Nephron (organoid): ENCODE data around the gene CAB39.

Experiments used
- H3K27ac Mint-ChIP-seq, 3 experiments: 2 replicates each; pipeline ENCODE4 v1.8.0; 2020; ENCODE audit warnings: mixed read lengths in 3 of 3, mild to moderate bottlenecking in 2 of 3, moderate library complexity in 1 of 3
- H3K27me3 Mint-ChIP-seq: 2 replicates; pipeline ENCODE4 v1.8.0; 2021; ENCODE audit warnings: low read depth, mild to moderate bottlenecking, moderate library complexity, mixed read lengths
- H3K36me3 Mint-ChIP-seq: 2 replicates; pipeline ENCODE4 v1.8.0; 2020; ENCODE audit warnings: low read depth, mixed read lengths
- H3K4me1 Mint-ChIP-seq: 2 replicates; pipeline ENCODE4 v1.8.0; 2020; ENCODE audit warnings: mixed read lengths
- H3K4me3 Mint-ChIP-seq, 3 experiments: 2 replicates each; pipeline ENCODE4 v1.8.0; 2020; ENCODE audit warnings: mild to moderate bottlenecking in 3 of 3, mixed read lengths in 3 of 3, moderate library complexity in 2 of 3
- H3K9me3 Mint-ChIP-seq: 2 replicates; pipeline ENCODE4 v1.8.0; 2020; ENCODE audit warnings: mixed read lengths
- CTCF ChIP-seq, 3 experiments: fragments of 200-600 bp; sonication (generic); IDR thresholded peaks; one replicate each; pipeline ENCODE4 v1.5.0; 2021; ENCODE audit warnings: antibody characterized with exemption in 3 of 3; ENCODE audit not compliant: unreplicated experiment in 3 of 3

CAB39 gene

DNA sequence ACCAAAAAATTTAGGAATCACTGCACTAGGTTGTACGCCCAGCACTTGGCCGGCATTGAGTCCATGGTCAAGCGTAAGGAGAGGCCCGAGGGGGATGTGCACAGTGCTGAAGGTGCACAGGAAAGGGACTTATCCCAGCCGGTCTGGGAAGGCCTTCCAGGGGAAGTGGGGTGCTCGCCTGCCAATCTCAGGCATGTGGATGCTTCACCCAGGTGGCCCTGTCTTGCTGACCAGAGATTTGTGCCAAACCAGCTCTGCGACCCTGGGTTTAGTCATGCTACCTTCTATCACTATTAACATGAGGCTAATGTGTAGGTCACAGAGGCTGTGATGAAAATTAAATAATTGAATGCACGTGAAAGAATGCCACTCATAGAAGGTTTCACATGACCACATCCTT lies 150.4 kb downstream of the CAB39 start:
- H3K27ac Mint-ChIP-seq, result peak overlapping the region in 2 of 3 experiments; percentile 20 to 45
- peaks cover 9% of the 10 kb centered on the region for H3K27me3 Mint-ChIP-seq
- H3K9me3 Mint-ChIP-seq, result peaks cover 2% of the 10 kb centered on the region
- peak overlapping the region; percentile 90 to 97 (median 91) for H3K4me3 Mint-ChIP-seq
- no peaks in the 10 kb centered on the region for H3K36me3 Mint-ChIP-seq
- TF ChIP-seq CTCF (IDR thresholded peaks at IDR 0.05; ENCODE audit: unreplicated experiment in 3 of 3), result no peak
- peaks cover 26% of the 10 kb centered on the region for H3K4me1 Mint-ChIP-seq

DNA sequence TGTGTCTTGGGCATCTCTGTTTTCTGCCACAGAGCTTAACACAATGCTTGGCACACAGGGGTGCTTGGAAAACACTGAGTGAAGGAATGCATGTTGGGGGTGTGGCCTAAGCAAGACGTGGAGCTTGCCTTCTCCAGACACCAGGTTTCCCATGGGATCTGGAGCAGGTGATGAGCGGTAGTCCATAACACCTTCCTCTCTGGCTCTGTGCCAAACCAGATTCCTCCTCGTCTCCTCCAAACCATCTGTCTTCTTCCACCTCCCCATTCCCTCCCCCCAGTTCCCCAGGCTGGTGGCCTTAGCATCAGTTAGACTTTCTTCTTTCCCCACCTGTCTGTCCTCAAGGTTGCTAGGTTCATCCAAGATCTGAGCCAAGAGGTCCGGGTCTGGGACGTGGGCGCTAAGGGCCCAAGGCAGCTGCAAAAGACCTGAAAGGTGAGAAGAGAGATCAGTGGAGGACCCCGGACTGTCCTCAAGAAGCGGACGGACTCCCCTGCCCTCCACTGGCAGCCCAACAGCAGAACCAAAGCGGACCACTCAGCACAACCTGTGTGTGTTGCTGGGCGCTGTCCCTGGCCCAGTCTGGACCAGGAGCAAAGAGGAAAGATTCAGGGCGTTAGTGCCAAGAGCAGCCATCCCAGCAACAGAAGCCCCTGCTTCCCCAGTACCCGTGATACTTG lies 150.9 kb downstream of the CAB39 start:
- H3K27ac Mint-ChIP-seq, result peak overlapping the region in 2 of 3 experiments; percentile 94 to 95
- H3K36me3 Mint-ChIP-seq, result no peaks in the 10 kb centered on the region
- TF ChIP-seq CTCF (IDR thresholded peaks at IDR 0.05; ENCODE audit: unreplicated experiment in 3 of 3), result no peak
- H3K4me1 Mint-ChIP-seq, result peaks cover 31% of the 10 kb centered on the region
- peaks cover 9% of the 10 kb centered on the region for H3K27me3 Mint-ChIP-seq
- peak overlapping the region; percentile 90 to 97 (median 91) for H3K4me3 Mint-ChIP-seq
- H3K9me3 Mint-ChIP-seq, result no peaks in the 10 kb centered on the region

- TF ChIP-seq CTCF (IDR thresholded peaks at IDR 0.05; ENCODE audit: unreplicated experiment in 3 of 3), result no peak
- peaks cover 36% of the 10 kb centered on the region for H3K4me1 Mint-ChIP-seq
- H3K27ac Mint-ChIP-seq, result peak overlapping the region; percentile 78 to 95 (median 94)
- H3K27me3 Mint-ChIP-seq, result peaks cover 9% of the 10 kb centered on the region
- H3K9me3 Mint-ChIP-seq, result no peaks in the 10 kb centered on the region
- H3K4me3 Mint-ChIP-seq, result peak overlapping the region; percentile 90 to 97 (median 91)
- no peaks in the 10 kb centered on the region for H3K36me3 Mint-ChIP-seq
These were observed 151.5 kb downstream of the CAB39 start for GRCh38 chr2:230864122-230864604.

DNA sequence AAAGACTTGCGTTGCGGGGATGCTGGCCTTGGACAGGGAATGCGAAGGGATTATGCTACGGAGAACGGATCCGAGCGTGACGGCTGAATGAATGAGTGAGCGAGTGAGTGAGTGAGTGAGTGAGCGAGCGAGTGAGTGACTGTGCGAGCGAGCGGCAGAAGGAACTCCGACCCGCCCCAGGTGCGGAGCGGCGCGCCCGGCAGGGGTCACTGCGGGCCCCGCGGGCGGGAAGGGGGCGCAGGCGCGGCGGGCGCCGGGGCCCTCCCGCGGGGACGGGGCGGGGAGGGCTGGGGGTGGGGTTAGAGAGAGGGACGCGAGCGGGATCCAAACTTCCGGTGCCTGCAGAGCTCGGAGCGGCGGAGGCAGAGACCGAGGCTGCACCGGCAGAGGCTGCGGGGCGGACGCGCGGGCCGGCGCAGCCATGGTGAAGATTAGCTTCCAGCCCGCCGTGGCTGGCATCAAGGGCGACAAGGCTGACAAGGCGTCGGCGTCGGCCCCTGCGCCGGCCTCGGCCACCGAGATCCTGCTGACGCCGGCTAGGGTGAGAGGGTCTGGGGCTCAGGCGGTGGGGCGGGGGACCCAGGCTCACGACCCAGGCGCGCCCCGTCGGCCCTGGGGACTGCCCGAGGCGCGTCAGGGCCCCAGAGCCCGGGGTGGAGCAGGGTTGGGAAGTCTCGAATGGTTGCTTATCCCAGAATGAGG lies 152.1 kb downstream of the CAB39 start, which contains the start of gene ITM2C:
Gene ITM2C (plus strand): TSS at position 338 of the 702 bp plus-strand sequence. CDS start 84 bp downstream, at position 422.
- TF ChIP-seq CTCF (IDR thresholded peaks at IDR 0.05; ENCODE audit: unreplicated experiment in 3 of 3), result peak; percentile 43 to 45 (median 43)
- Mint-ChIP-seq H3K4me3 (peak within 1 kb of the TSS; percentile 90 to 97 (median 91)), H3K36me3 (no peaks in the 10 kb centered on the region), H3K9me3 (no peaks in the 10 kb centered on the region), H3K4me1 (peaks cover 42% of the 10 kb centered on the region), H3K27ac (peak within 1 kb of the TSS; percentile 94 to 100 (median 95)), H3K27me3 (peaks cover 9% of the 10 kb centered on the region)

DNA sequence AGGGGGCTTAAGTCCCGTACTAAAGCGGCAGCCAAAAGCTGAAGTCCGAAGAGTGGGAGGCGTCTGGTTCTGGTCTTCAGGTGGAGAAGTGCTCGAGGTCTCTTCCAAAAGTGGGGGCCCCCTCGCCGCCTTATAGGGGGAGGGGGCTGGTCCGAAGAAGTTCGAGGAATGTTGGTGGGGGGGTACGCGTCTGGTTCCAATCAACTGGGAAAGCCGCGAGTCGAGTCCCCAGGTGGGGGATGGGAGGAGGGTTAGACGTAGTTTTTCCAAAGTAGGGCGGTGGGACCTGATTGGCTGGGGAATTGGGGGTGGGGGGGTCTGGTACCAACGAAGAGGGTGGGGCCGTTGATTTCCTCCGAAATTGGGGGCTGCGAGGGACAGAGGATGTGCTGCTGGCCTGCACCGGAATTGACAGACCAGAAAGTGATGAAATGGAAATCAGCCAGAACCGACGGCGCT lies 152.7 kb downstream of the CAB39 start:
- Mint-ChIP-seq H3K36me3 (no peaks in the 10 kb centered on the region), H3K27ac (peak overlapping the region; percentile 83 to 100 (median 95)), H3K4me1 (peaks cover 48% of the 10 kb centered on the region), H3K27me3 (peaks cover 9% of the 10 kb centered on the region), H3K9me3 (no peaks in the 10 kb centered on the region), H3K4me3 (peak overlapping the region; percentile 90 to 97 (median 91))
- TF ChIP-seq CTCF (IDR thresholded peaks at IDR 0.05; ENCODE audit: unreplicated experiment in 3 of 3), result no peak
